Measurements from ENCODE around the gene RBPJ. TPM values are rescaled to one million over a fixed set of nuclear protein-coding genes. Genes with fewer than 3 reads are reported as not detected.

Gene RBPJ
- total RNA-seq, 1 experiment from 2014 or later = 53.8 TPM

DNA sequence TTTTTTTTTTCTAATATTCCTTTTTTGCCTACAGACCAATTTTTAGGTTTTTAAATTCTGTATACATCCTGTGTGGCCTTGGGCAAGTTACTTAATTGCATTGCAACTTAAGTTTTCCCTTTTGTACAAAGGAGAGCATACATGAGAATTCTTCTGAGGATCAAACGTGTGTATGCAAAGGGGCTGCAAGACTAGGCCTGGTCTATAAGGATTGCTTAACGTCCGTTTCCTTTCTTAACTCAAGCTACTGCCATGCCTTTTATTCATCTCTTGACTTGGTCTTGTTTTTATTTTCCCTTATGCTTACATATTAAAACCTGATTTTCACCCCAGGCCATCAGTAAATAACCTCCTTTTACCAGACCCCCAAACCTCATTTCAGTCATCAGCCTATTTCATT, 13.6 kb downstream of the RBPJ start:
- TF ChIP-seq EZH2 (IDR thresholded peaks at IDR 0.05; ENCODE audit: low read depth) = no peak
- TF ChIP-seq CTCF (conservative IDR thresholded peaks at IDR 0.05) = no peak
- Histone ChIP-seq H3K9me2 (ENCODE audit: insufficient read depth) (no peaks in the 10 kb centered on the region), H3K9me3 (ENCODE audit: insufficient read depth, low read depth) (no peaks in the 10 kb centered on the region), H3K79me2 (ENCODE audit: low read depth) (peaks cover 86% of the 10 kb centered on the region), H3K4me2 (no peak overlapping the region), H3K27me3 (ENCODE audit: insufficient read depth, low read depth) (no peaks in the 10 kb centered on the region), H3K36me3 (ENCODE audit: low read depth) (no peaks in the 10 kb centered on the region), H3K4me3 (no peak overlapping the region), H3K27ac (no peak overlapping the region), H3K4me1 (replicated peaks; ENCODE audit: insufficient read depth) (no peaks in the 10 kb centered on the region), H2AFZ (no peak overlapping the region), H3F3A (ENCODE audit: insufficient read depth, low read depth) (no peaks in the 10 kb centered on the region; the same call in 1 of the 2 replicates), H4K20me1 (ENCODE audit: insufficient read depth) (peaks cover 22% of the 10 kb centered on the region)
- POLR2A ChIA-PET (ENCODE audit: unreplicated experiment) = no interaction called here
- CTCF ChIA-PET = no interaction called here
- DNase-seq = no peak
- BruUV-seq (replicated peaks) = no TSS peak
- intact Hi-C loops (cut with micrococcal nuclease; ENCODE audit: unreplicated experiment) = loop anchor here (5.0 kb wide), 1 partner anchor 388 kb away; no protein-coding TSS in a partner anchor

GRCh38 chr4:26337612-26338011, 16.8 kb downstream of the RBPJ start:
- H3K79me2 ChIP-seq (ENCODE audit: low read depth) = peaks cover 74% of the 10 kb centered on the region
- no peak overlapping the region for H3K4me2 ChIP-seq
- peaks cover 12% of the 10 kb centered on the region for H4K20me1 ChIP-seq (ENCODE audit: insufficient read depth)
- no peaks in the 10 kb centered on the region for H3K9me3 ChIP-seq (ENCODE audit: insufficient read depth, low read depth)
- no peak for DNase-seq
- ChIA-PET POLR2A (ENCODE audit: unreplicated experiment) (no interaction called here), CTCF (no interaction called here)
- no TSS peak for BruUV-seq (replicated peaks)
- H3K36me3 ChIP-seq (ENCODE audit: low read depth) = no peaks in the 10 kb centered on the region
- intact Hi-C loops (cut with micrococcal nuclease; ENCODE audit: unreplicated experiment) = no loop called here
- TF ChIP-seq EZH2 (IDR thresholded peaks at IDR 0.05; ENCODE audit: low read depth) = no peak
- TF ChIP-seq CTCF (conservative IDR thresholded peaks at IDR 0.05) = no peak
- no peaks in the 10 kb centered on the region for H3F3A ChIP-seq (ENCODE audit: insufficient read depth, low read depth)
- peaks cover 18% of the 10 kb centered on the region for H3K4me1 ChIP-seq (replicated peaks; ENCODE audit: insufficient read depth)
- no peak overlapping the region for H3K4me3 ChIP-seq
- no peak overlapping the region for H2AFZ ChIP-seq
- no peaks in the 10 kb centered on the region for H3K27me3 ChIP-seq (ENCODE audit: insufficient read depth, low read depth)
- H3K9me2 ChIP-seq (ENCODE audit: insufficient read depth) = no peaks in the 10 kb centered on the region
- no peak overlapping the region for H3K27ac ChIP-seq

DNA sequence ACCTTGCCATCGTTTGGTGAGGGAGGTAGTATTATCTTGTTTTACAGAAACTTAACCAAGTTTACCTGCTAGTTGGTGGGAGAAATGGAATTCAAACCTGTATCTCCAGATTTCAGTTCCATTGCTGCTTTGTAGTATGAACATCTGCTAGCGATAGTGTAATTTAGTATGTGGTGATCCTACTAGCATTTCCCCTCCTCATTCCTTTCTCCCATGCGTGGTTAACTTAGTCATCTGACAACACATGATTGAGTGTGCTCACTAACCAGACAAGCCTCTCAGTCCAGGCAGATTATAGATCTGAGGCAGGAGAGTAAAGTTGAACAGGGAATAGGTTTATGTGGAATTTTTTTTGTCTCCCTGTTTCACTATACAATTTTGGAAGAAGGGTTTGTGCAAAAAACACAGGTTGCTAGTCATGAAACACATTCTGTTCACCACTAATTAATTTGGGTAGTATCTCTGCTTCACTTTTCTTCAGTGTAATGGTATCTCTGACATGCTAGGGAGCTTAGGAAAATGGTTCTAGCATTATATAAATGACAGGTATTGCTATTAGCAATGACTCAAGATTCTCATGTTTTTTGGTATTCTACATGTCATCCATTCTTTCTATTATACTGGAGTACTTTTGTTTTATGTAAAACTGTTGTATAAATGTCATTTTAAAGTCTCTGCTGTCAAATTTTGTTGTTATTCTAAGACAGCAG, 21.7 kb downstream of the RBPJ start:
- CTCF ChIA-PET = no interaction called here
- peak overlapping the region; percentile 30 for H3K27ac ChIP-seq

More for the DNA sequence above, 21.7 kb downstream of the RBPJ start:
- Histone ChIP-seq H3K4me1 (replicated peaks; ENCODE audit: insufficient read depth) (peaks cover 23% of the 10 kb centered on the region), H3K36me3 (ENCODE audit: low read depth) (no peaks in the 10 kb centered on the region), H3K9me3 (ENCODE audit: insufficient read depth, low read depth) (no peaks in the 10 kb centered on the region), H3K9me2 (ENCODE audit: insufficient read depth) (no peaks in the 10 kb centered on the region), H3K4me3 (no peak overlapping the region), H3K4me2 (peak overlapping the region; percentile 28), H3K27me3 (ENCODE audit: insufficient read depth, low read depth) (no peaks in the 10 kb centered on the region), H2AFZ (no peak overlapping the region), H3K79me2 (ENCODE audit: low read depth) (peaks cover 76% of the 10 kb centered on the region), H4K20me1 (ENCODE audit: insufficient read depth) (peaks cover 23% of the 10 kb centered on the region), H3F3A (ENCODE audit: insufficient read depth, low read depth) (no peaks in the 10 kb centered on the region)
- TF ChIP-seq CTCF (conservative IDR thresholded peaks at IDR 0.05) = no peak
- no peak for TF ChIP-seq EZH2 (IDR thresholded peaks at IDR 0.05; ENCODE audit: low read depth)
- DNase-seq = peak; percentile 15 to 82
- POLR2A ChIA-PET (ENCODE audit: unreplicated experiment) = interaction anchor here (0.6 to 0.7 kb wide), 2 partner anchors 56 to 204 kb away, joined by 4 read pairs; no protein-coding TSS in a partner anchor
- intact Hi-C loops (cut with micrococcal nuclease; ENCODE audit: unreplicated experiment) = loop anchor here (5.0 kb wide), 1 partner anchor 45 kb away; no protein-coding TSS in a partner anchor
- BruUV-seq (replicated peaks) = no TSS peak
